ENCODE data around the gene MRLN.
"Not testable (repeated sequence)": the region's sequence is repeated elsewhere in the genome, so short reads cannot be mapped to it uniquely, and the experiment has no call there.

The MRLN gene

GRCh38 chr10:59753267-59753666 lies at the start of gene MRLN:
Gene MRLN, minus strand, starts transcription at chr10:59753455.
- DNase-seq, result no peak

GRCh38 chr10:59801171-59801570 lies 47.9 kb upstream of the MRLN start:
- DNase-seq, result no peak

GRCh38 chr10:59799421-59799820 lies 46.2 kb upstream of the MRLN start:
- DNase-seq, result no peak

GRCh38 chr10:59793919-59794318 lies 40.7 kb upstream of the MRLN start:
- no peak for DNase-seq

GRCh38 chr10:59792812-59793211 lies 39.6 kb upstream of the MRLN start:
- no peak for DNase-seq

GRCh38 chr10:59791601-59792000 lies 38.3 kb upstream of the MRLN start:
- no peak for DNase-seq

- DNase-seq, result not testable (repeated sequence)
Measured at GRCh38 chr10:59790080-59790479, 36.8 kb upstream of the MRLN start.

- not testable (repeated sequence) for DNase-seq
Measured at GRCh38 chr10:59788914-59789313, 35.7 kb upstream of the MRLN start.

- not testable (repeated sequence) for DNase-seq
Measured at GRCh38 chr10:59787032-59787431, 33.8 kb upstream of the MRLN start.

- not testable (repeated sequence) for DNase-seq
Measured at GRCh38 chr10:59785476-59785875, 32.2 kb upstream of the MRLN start.

- DNase-seq, result no peak
Measured at GRCh38 chr10:59781511-59781910, 28.3 kb upstream of the MRLN start.

- DNase-seq, result no peak
Measured at GRCh38 chr10:59779756-59780533, 26.7 kb upstream of the MRLN start.

GRCh38 chr10:59774451-59774850 lies 21.2 kb upstream of the MRLN start:
- DNase-seq, result no peak

GRCh38 chr10:59773088-59773487 lies 19.8 kb upstream of the MRLN start:
- DNase-seq, result no peak

- no peak for DNase-seq
Measured at GRCh38 chr10:59771162-59771807, 18.0 kb upstream of the MRLN start.

GRCh38 chr10:59770689-59771088 lies 17.4 kb upstream of the MRLN start:
- no peak for DNase-seq

GRCh38 chr10:59762505-59762904 lies 9.2 kb upstream of the MRLN start:
- no peak for DNase-seq

GRCh38 chr10:59757966-59758365 lies 4.7 kb upstream of the MRLN start:
- no peak for DNase-seq

GRCh38 chr10:59754951-59755350 lies 1.7 kb upstream of the MRLN start:
- DNase-seq, result no peak

GRCh38 chr10:59752278-59752940 lies 846 bp downstream of the MRLN start:
- DNase-seq, result no peak

- DNase-seq, result no peak
Measured at GRCh38 chr10:59750155-59750945, 2.9 kb downstream of the MRLN start.

GRCh38 chr10:59748834-59749233 lies 4.4 kb downstream of the MRLN start:
- DNase-seq, result no peak

- no peak for DNase-seq
Measured at GRCh38 chr10:59745163-59745650, 8.0 kb downstream of the MRLN start.

Measured in hematopoietic multipotent progenitor cell treated with erythropoietin and hydrocortisone succinate and interleukin-3 and kit ligand, for 4 days (in vitro differentiated cells).